Superior temporal gyrus (tissue), 1 donor: ENCODE data around the gene XAGE2.

Experiments used
- DNase-seq: peaks from one replicate; pipeline ENCODE4 v3.0.0-alpha.2; 2016; ENCODE audit errors: extremely low spot score

Gene XAGE2

DNA sequence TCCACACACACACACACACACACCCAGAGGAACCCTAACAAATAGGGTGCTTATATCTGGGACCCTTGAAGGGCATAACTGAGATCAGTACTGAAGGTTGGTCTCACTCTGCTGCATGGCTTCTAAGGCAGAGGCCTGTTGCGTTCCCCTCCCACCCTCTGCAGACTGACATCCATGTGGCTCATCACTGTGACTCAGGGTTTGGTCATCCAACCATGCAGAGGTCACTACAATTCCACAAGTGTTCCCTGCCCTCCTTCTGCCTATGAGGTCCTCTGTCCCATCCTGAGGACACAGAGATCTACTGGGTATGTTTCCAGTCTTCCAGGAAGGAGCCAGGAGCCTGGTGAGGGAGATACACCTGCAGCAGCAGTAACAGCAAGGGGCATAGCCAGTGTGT is 55.8 kb downstream of the XAGE2 start:
- no peak for DNase-seq
